Neural cell (in vitro differentiated cells): ENCODE measurements around the gene OR6B3. TPM values are rescaled to one million over a fixed set of nuclear protein-coding genes. Genes with fewer than 3 reads are reported as not detected.

ENCODE experiments used
- H2AFZ ChIP-seq: fragments of 200-600, 300-800 bp; sonication (generic), shearing (Covaris generic); 2 replicates; pipeline ENCODE4 v1.6.0; 2014; ENCODE audit warnings: low read depth, mild to moderate bottlenecking, antibody characterized with exemption, low read length, moderate library complexity
- H3F3A ChIP-seq: fragments of 200-600 bp; shearing (Covaris generic); 2 replicates; pipeline ENCODE4 v1.6.1; 2016; ENCODE audit warnings: mild to moderate bottlenecking, moderate library complexity, mixed read lengths, antibody characterized with exemption, low read length; ENCODE audit not compliant: insufficient read depth, poor library complexity, severe bottlenecking
- H3K27ac ChIP-seq: fragments of 200-600, 300-800 bp; sonication (generic), shearing (Covaris generic); 2 replicates; pipeline ENCODE4 v1.5.1; 2014; ENCODE audit warnings: mild to moderate bottlenecking, low read length, moderate library complexity
- H3K27me3 ChIP-seq: fragments of 300-800, 200-600 bp; sonication (generic), shearing (Covaris generic); 2 replicates; pipeline ENCODE4 v1.6.0; 2014; ENCODE audit warnings: mild to moderate bottlenecking, low read depth, low read length, moderate library complexity; ENCODE audit not compliant: insufficient read depth
- H3K36me3 ChIP-seq: fragments of 300-800, 200-600 bp; sonication (generic), shearing (Covaris generic); 2 replicates; pipeline ENCODE4 v1.5.1; 2014; ENCODE audit warnings: mild to moderate bottlenecking, antibody characterized with exemption, low read length, moderate library complexity; ENCODE audit not compliant: insufficient read depth
- H3K4me2 ChIP-seq: fragments of 300-800, 200-600 bp; sonication (generic), shearing (Covaris generic); 2 replicates; pipeline ENCODE4 v1.6.0; 2014; ENCODE audit warnings: mild to moderate bottlenecking, low read length
- H3K4me3 ChIP-seq: fragments of 300-800, 200-600 bp; sonication (generic), shearing (Covaris generic); 2 replicates; pipeline ENCODE4 v1.5.1; 2014; ENCODE audit warnings: mild to moderate bottlenecking, low read length, moderate library complexity
- H3K79me2 ChIP-seq: fragments of 200-600 bp; shearing (Covaris generic); replicated peaks from 2 replicates; pipeline ENCODE4 v1.6.0; 2014; ENCODE audit warnings: mild to moderate bottlenecking, low read length, moderate library complexity; ENCODE audit not compliant: insufficient read depth
- H3K9ac ChIP-seq: fragments of 300-800, 200-600 bp; sonication (generic), shearing (Covaris generic); 2 replicates; pipeline ENCODE4 v1.6.1; 2016; ENCODE audit warnings: mild to moderate bottlenecking, low read length, mixed read lengths
- H3K9me2 ChIP-seq: fragments of 200-600 bp; shearing (Covaris generic); 2 replicates; pipeline ENCODE4 v1.6.1; 2016; ENCODE audit warnings: mild to moderate bottlenecking, low read length, mixed read lengths; ENCODE audit not compliant: insufficient read depth
- H3K9me3 ChIP-seq: fragments of 200-600, 300-800 bp; sonication (generic), shearing (Covaris generic); 2 replicates; pipeline ENCODE4 v1.6.1; 2016; ENCODE audit warnings: mild to moderate bottlenecking, mixed run types, low read length, moderate library complexity, mixed read lengths
- H4K20me1 ChIP-seq: fragments of 200-600 bp; shearing (Covaris generic); 2 replicates; pipeline ENCODE4 v1.6.1; 2016; ENCODE audit warnings: mild to moderate bottlenecking, mixed run types; ENCODE audit not compliant: insufficient read depth
- CTCF ChIP-seq: fragments of 450-650 bp; IDR thresholded peaks from 2 replicates; pipeline ENCODE4 v1.5.1; 2014; ENCODE audit warnings: antibody characterized with exemption, mild to moderate bottlenecking, moderate library complexity; ENCODE audit not compliant: poor library complexity, severe bottlenecking
- EP300 ChIP-seq: fragments of 450-650 bp; conservative IDR thresholded peaks from 2 replicates; pipeline ENCODE4 v1.6.1; 2014; ENCODE audit warnings: antibody characterized with exemption, mild to moderate bottlenecking, moderate library complexity; ENCODE audit not compliant: poor library complexity, severe bottlenecking
- EZH2 ChIP-seq: fragments of 200-600, 300-800 bp; shearing (Covaris generic), sonication (generic); IDR thresholded peaks from 2 replicates; pipeline ENCODE4 v1.6.1; 2014; ENCODE audit warnings: antibody characterized with exemption, low read length, borderline replicate concordance, mild to moderate bottlenecking; ENCODE audit not compliant: insufficient read depth, poor library complexity, severe bottlenecking
- MXI1 ChIP-seq: fragments of 450-650 bp; conservative IDR thresholded peaks from 2 replicates; pipeline ENCODE4 v1.6.1; 2014; ENCODE audit warnings: antibody characterized with exemption, mild to moderate bottlenecking; ENCODE audit not compliant: poor library complexity, severe bottlenecking
- POLR2AphosphoS5 ChIP-seq: IDR thresholded peaks from 2 replicates; pipeline ENCODE4 v1.6.1; 2012
- RAD21 ChIP-seq: fragments of 450-650 bp; conservative IDR thresholded peaks from 2 replicates; pipeline ENCODE4 v1.6.1; 2014; ENCODE audit warnings: antibody characterized with exemption, mild to moderate bottlenecking, moderate library complexity
- REST ChIP-seq: IDR thresholded peaks from 2 replicates; pipeline ENCODE4 v1.6.1; 2012; ENCODE audit warnings: borderline replicate concordance
- SMC3 ChIP-seq: fragments of 450-650 bp; conservative IDR thresholded peaks from 2 replicates; pipeline ENCODE4 v1.6.1; 2014; ENCODE audit warnings: antibody characterized with exemption, mild to moderate bottlenecking, moderate library complexity; ENCODE audit not compliant: poor library complexity
- TAF1 ChIP-seq: IDR thresholded peaks from 2 replicates; pipeline ENCODE4 v1.6.1; 2012; ENCODE audit warnings: low read depth
- polyA plus RNA-seq: library from polyadenylated mRNA; depleted of rRNA; stranded (reverse); fragments of >200 nt; gene quantifications from 2 replicates; pipeline ENCODE4 v1.2.3, GENCODE V29; 2014

OR6B3 gene
- polyA plus RNA-seq, 1 donor from 2014 or later = not detected

GRCh38 chr2:240014327-240014726, 39.0 kb downstream of the OR6B3 start:
- Histone ChIP-seq H4K20me1 (no peaks in the 10 kb centered on the region), H3K4me3 (no peak overlapping the region), H3K9me3 (no peaks in the 10 kb centered on the region), H3K4me2 (no peak overlapping the region), H3K9me2 (no peaks in the 10 kb centered on the region), H3K79me2 (no peaks in the 10 kb centered on the region), H3K9ac (no peak overlapping the region), H3K27ac (no peak overlapping the region), H3K36me3 (no peaks in the 10 kb centered on the region), H3K27me3 (no peaks in the 10 kb centered on the region), H3F3A (no peaks in the 10 kb centered on the region), H2AFZ (no peak overlapping the region)
- no peak for TF ChIP-seq REST
- TF ChIP-seq MXI1 = no peak
- TF ChIP-seq CTCF = no peak
- no peak for TF ChIP-seq EZH2
- no peak for TF ChIP-seq EP300
- TF ChIP-seq TAF1 = no peak
- TF ChIP-seq POLR2AphosphoS5 = no peak
- no peak for TF ChIP-seq SMC3
- TF ChIP-seq RAD21 = no peak

- Histone ChIP-seq H3K4me3 (no peak overlapping the region), H3K9ac (no peak overlapping the region), H3K9me3 (no peaks in the 10 kb centered on the region), H3K9me2 (no peaks in the 10 kb centered on the region), H3K27me3 (no peaks in the 10 kb centered on the region), H4K20me1 (no peaks in the 10 kb centered on the region), H3K27ac (no peak overlapping the region), H3K36me3 (no peaks in the 10 kb centered on the region), H3F3A (no peaks in the 10 kb centered on the region), H3K4me2 (no peak overlapping the region), H2AFZ (no peak overlapping the region), H3K79me2 (no peaks in the 10 kb centered on the region)
- TF ChIP-seq MXI1 = no peak
- TF ChIP-seq TAF1 = no peak
- TF ChIP-seq RAD21 = no peak
- no peak for TF ChIP-seq REST
- TF ChIP-seq CTCF = no peak
- TF ChIP-seq EZH2 = no peak
- no peak for TF ChIP-seq POLR2AphosphoS5
- TF ChIP-seq EP300 = no peak
- no peak for TF ChIP-seq SMC3
Observed at GRCh38 chr2:240013343-240013742, 40.0 kb downstream of the OR6B3 start.
